Liver (tissue), 9 donors: ENCODE data around the gene MPST. TPM values are rescaled to one million over a fixed set of nuclear protein-coding genes. Genes with fewer than 3 reads are reported as not detected.

ENCODE experiments used
- DNase-seq: peaks from one replicate; pipeline ENCODE4 v3.0.0-alpha.2; 2017; ENCODE audit warnings: low spot score
- H3K27ac ChIP-seq, 2 donors: one replicate each; pipeline ENCODE4 v1.7.0; 2013; ENCODE audit warnings: inconsistent platforms in 2 of 2, low read length in 2 of 2, control low read depth in 1 of 2, low read depth in 1 of 2, mild to moderate bottlenecking in 1 of 2
- H3K27me3 ChIP-seq, 4 donors: one replicate each; pipeline versions ENCODE4 v1.6.1 to v1.7.0; 2013; ENCODE audit warnings: low read length in 3 of 4, inconsistent platforms in 1 of 4, mild to moderate bottlenecking in 1 of 4, moderate library complexity in 1 of 4; ENCODE audit not compliant: control insufficient read depth in 4 of 4, insufficient read depth in 4 of 4
- H3K36me3 ChIP-seq, 4 donors: one replicate each; pipeline versions ENCODE4 v1.6.1 to v1.7.0; 2013; ENCODE audit warnings: low read length in 3 of 4, mild to moderate bottlenecking in 3 of 4, low read depth in 1 of 4, moderate library complexity in 1 of 4; ENCODE audit not compliant: control insufficient read depth in 4 of 4, insufficient read depth in 3 of 4
- H3K4me1 ChIP-seq, 4 donors: one replicate each; pipeline versions ENCODE4 v1.6.1 to v1.7.0; 2013; ENCODE audit warnings: low read length in 3 of 4, mild to moderate bottlenecking in 3 of 4, moderate library complexity in 1 of 4; ENCODE audit not compliant: control insufficient read depth in 4 of 4, insufficient read depth in 4 of 4
- H3K4me3 ChIP-seq, 3 donors: one replicate each; pipeline versions ENCODE4 v1.6.1 to v1.7.0; 2013; ENCODE audit warnings: low read length in 3 of 3, control low read depth in 1 of 3, low read depth in 1 of 3, mild to moderate bottlenecking in 1 of 3
- H3K9ac ChIP-seq, 2 donors: one replicate each; pipeline ENCODE4 v1.7.0; 2013; ENCODE audit warnings: low read length in 2 of 2, mild to moderate bottlenecking in 2 of 2, moderate library complexity in 2 of 2, control low read depth in 1 of 2, low read depth in 1 of 2
- H3K9me3 ChIP-seq, 4 donors: one replicate each; pipeline versions ENCODE4 v1.6.1 to v1.7.0; 2013; ENCODE audit warnings: low read length in 3 of 4; ENCODE audit not compliant: control insufficient read depth in 4 of 4
- ATF3 ChIP-seq: IDR thresholded peaks from 2 replicates; pipeline ENCODE4 v1.6.1; 2016; ENCODE audit warnings: antibody characterized with exemption
- CTCF ChIP-seq: fragments of 150-350 bp; IDR thresholded peaks from 2 replicates; pipeline ENCODE4 v1.5.1; 2017; ENCODE audit warnings: improper control_type of control experiment, low read depth, low read length; ENCODE audit not compliant: missing input control
- EGR1 ChIP-seq, 2 donors: IDR thresholded peaks; 2 replicates each; pipeline ENCODE4 v1.6.1; 2016 to 2018; ENCODE audit warnings: antibody characterized with exemption in 2 of 2, low read depth in 2 of 2
- FOXA1 ChIP-seq: IDR thresholded peaks from 2 replicates; pipeline ENCODE4 v1.6.1; 2016; ENCODE audit warnings: antibody characterized with exemption
- FOXA2 ChIP-seq: IDR thresholded peaks from 2 replicates; pipeline ENCODE4 v1.6.1; 2016; ENCODE audit warnings: antibody characterized with exemption
- GABPA ChIP-seq, 2 donors: IDR thresholded peaks in 1 of 2; conservative IDR thresholded peaks in 1 of 2; 2 replicates each; pipeline ENCODE4 v1.6.1; 2016; ENCODE audit warnings: antibody characterized with exemption in 2 of 2, mild to moderate bottlenecking in 1 of 2, moderate library complexity in 1 of 2
- HNF4A ChIP-seq, 2 donors: conservative IDR thresholded peaks; 2 replicates each; pipeline ENCODE4 v1.6.1; 2016; ENCODE audit warnings: antibody characterized with exemption in 2 of 2, mild to moderate bottlenecking in 2 of 2
- HNF4G ChIP-seq: IDR thresholded peaks from 2 replicates; pipeline ENCODE4 v1.6.1; 2016; ENCODE audit warnings: antibody characterized with exemption
- JUND ChIP-seq, 2 donors: IDR thresholded peaks; 2 replicates each; pipeline ENCODE4 v1.6.1; 2016; ENCODE audit warnings: antibody characterized with exemption in 2 of 2
- MAX ChIP-seq: IDR thresholded peaks from 2 replicates; pipeline ENCODE4 v1.6.1; 2016; ENCODE audit warnings: antibody characterized with exemption
- NR2F2 ChIP-seq: IDR thresholded peaks from 2 replicates; pipeline ENCODE4 v1.6.1; 2016; ENCODE audit warnings: antibody characterized with exemption
- RAD21 ChIP-seq, 2 donors: IDR thresholded peaks; 2 replicates each; pipeline ENCODE4 v1.6.1; 2016; ENCODE audit warnings: antibody characterized with exemption in 2 of 2, mild to moderate bottlenecking in 2 of 2
- REST ChIP-seq: IDR thresholded peaks from 2 replicates; pipeline ENCODE4 v1.6.1; 2016; ENCODE audit warnings: antibody characterized with exemption, mild to moderate bottlenecking
- RXRA ChIP-seq, 2 donors: IDR thresholded peaks; 2 replicates each; pipeline ENCODE4 v1.6.1; 2017 to 2018; ENCODE audit warnings: antibody characterized with exemption in 2 of 2, mild to moderate bottlenecking in 1 of 2
- SP1 ChIP-seq: IDR thresholded peaks from 2 replicates; pipeline ENCODE4 v1.6.1; 2018; ENCODE audit warnings: antibody characterized with exemption, mild to moderate bottlenecking
- TAF1 ChIP-seq: conservative IDR thresholded peaks from 2 replicates; pipeline ENCODE4 v1.6.1; 2016; ENCODE audit warnings: antibody characterized with exemption, mild to moderate bottlenecking
- YY1 ChIP-seq: IDR thresholded peaks from 2 replicates; pipeline ENCODE4 v1.6.1; 2016; ENCODE audit warnings: antibody characterized with exemption, mild to moderate bottlenecking
- ZBTB33 ChIP-seq: IDR thresholded peaks from 2 replicates; pipeline ENCODE4 v1.6.1; 2016; ENCODE audit warnings: antibody characterized with exemption
- WGBS: extraction: QIAGEN DNeasy Blood & Tissue Kit; methylation state at CpG from one replicate; pipeline ENCODE4 v1.1.7; 2013; 5-methylcytosine and 5-hydroxymethylcytosine counted together
- polyA plus RNA-seq, 2 donors: library from polyadenylated mRNA; stranded (reverse) in 1 of 2; unstranded in 1 of 2; fragments of 200-250 nt in 1 of 2; fragments of >200 nt in 1 of 2; fragmentation: Nextera tagmentation in 1 of 2; extraction: Ambion mirVana in 1 of 2; gene quantifications; one replicate each; pipeline versions ENCODE4 v1.2.1 to v1.2.3, GENCODE V29; 2013 to 2015
- total RNA-seq, 2 donors: library from RNA; depleted of rRNA; stranded (reverse); fragments of >200 nt; gene quantifications; one replicate each; pipeline ENCODE4 v1.2.3, GENCODE V29; 2014
- donor health status: healthy.
- donor health status: healthy.
- donor health status: healthy.
- donor health status: healthy.
- donor health status: healthy.

The MPST gene
- total and polyA plus RNA-seq, 4 donors, result 124 to 277 (median 199) TPM

GRCh38 chr22:37023743-37024338, 4.3 kb downstream of the MPST start:
- no peak for DNase-seq
- 32% methylated on average over 34 of the region's 34 CpGs for WGBS
- no peaks in the 10 kb centered on the region for H3K27me3 ChIP-seq
- TF ChIP-seq HNF4A (conservative IDR thresholded peaks at IDR 0.05), result peak; percentile 96 to 98
- TF ChIP-seq NR2F2, result peak; percentile 94
- TF ChIP-seq SP1, result peak; percentile 94
- TF ChIP-seq REST, result peak; percentile 53
- TF ChIP-seq GABPA (IDR thresholded peaks at IDR 0.05 in 1 of 2, conservative IDR thresholded peaks at IDR 0.05 in 1 of 2), result no peak
- peak in 1 of 2 donors; percentile 70 for TF ChIP-seq EGR1 (IDR thresholded peaks at IDR 0.05; ENCODE audit: low read depth in 2 of 2)
- TF ChIP-seq FOXA1, result peak; percentile 9
- TF ChIP-seq RAD21 (IDR thresholded peaks at IDR 0.05), result peak in 1 of 2 donors; percentile 52
- peak in 1 of 2 donors; percentile 42 for TF ChIP-seq JUND (IDR thresholded peaks at IDR 0.05)
- no peak for TF ChIP-seq TAF1
- TF ChIP-seq RXRA (IDR thresholded peaks at IDR 0.05), result peak; percentile 96 to 97
- no peak for TF ChIP-seq YY1
- TF ChIP-seq MAX, result peak; percentile 73
- TF ChIP-seq HNF4G, result peak; percentile 98
- no peak for TF ChIP-seq FOXA2
- TF ChIP-seq ATF3, result no peak
- no peak for TF ChIP-seq ZBTB33
- no peak for TF ChIP-seq CTCF
- H3K27ac ChIP-seq, result peak overlapping the region; percentile 91 to 93
- peak overlapping the region; percentile 33 to 79 (median 54) for H3K4me3 ChIP-seq
- peak overlapping the region in 1 of 2 donors; percentile 27 for H3K9ac ChIP-seq
- H3K36me3 ChIP-seq, result peaks cover under 1 to 14% (median 9%) of the 10 kb centered on the region in 4 donors
- H3K9me3 ChIP-seq, result no peaks in the 10 kb centered on the region
- H3K4me1 ChIP-seq, result peaks cover 4 to 79% (median 59%) of the 10 kb centered on the region in 4 donors
